GM18868 (cell line): ENCODE data around the gene SYT5.
"Not testable (repeated sequence)": the region's sequence is repeated elsewhere in the genome, so short reads cannot be mapped to it uniquely, and the experiment has no call there.

Experiments used
- ATAC-seq: cut with Tn5 transposase; IDR thresholded peaks from one replicate; pipeline ENCODE4 v1.9.1; 2021; ENCODE audit warnings: mild to moderate bottlenecking, moderate library complexity; ENCODE audit not compliant: unreplicated experiment

Gene SYT5

GRCh38 chr19:55208880-55209692 is 29.0 kb upstream of the SYT5 start, which contains the start of gene PTPRH:
Gene PTPRH, minus strand, starts transcription at chr19:55209501. Its CDS starts 68 bp downstream, at chr19:55209433.
- ATAC-seq: no peak

DNA sequence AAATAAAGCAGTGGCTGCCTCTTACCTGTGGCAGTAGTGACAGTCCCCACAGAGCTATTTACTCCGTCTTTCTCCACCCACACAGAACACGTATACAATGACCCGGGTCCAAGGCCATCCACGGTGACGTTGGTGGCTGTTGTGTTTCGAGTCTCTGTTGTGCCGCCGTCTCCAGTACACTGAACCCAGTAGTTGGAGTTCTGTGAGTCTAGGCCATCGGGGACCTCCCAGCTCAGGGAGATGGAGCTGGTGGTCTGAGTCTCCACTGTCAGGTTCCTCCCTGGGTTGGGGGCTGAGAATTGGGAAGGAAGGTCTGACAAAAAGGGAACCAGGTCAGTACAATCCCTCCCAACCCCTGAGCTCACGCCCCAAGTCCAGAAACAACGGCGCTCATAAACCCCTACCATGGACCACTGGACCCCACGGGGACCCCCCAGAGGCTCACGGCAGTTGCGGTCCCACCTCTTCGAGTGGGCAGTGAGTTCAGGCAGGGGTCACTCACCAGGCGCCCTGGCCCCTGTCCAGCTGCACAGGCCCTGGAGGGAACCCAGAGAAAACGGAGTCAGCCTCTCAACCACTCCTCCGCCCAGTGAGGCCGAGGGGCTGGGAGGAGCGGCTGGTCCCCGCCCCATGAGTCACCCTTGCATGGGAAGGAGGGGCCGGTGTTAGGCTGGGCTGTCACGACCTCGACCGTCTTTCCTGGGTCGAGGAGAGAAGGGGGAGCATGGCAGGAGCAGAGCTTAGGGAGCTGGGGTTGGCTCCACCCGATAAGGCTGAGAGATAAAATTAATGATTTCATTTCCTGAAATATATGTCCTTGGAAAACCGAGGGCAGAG is 26.8 kb upstream of the SYT5 start:
- ATAC-seq: no peak

DNA sequence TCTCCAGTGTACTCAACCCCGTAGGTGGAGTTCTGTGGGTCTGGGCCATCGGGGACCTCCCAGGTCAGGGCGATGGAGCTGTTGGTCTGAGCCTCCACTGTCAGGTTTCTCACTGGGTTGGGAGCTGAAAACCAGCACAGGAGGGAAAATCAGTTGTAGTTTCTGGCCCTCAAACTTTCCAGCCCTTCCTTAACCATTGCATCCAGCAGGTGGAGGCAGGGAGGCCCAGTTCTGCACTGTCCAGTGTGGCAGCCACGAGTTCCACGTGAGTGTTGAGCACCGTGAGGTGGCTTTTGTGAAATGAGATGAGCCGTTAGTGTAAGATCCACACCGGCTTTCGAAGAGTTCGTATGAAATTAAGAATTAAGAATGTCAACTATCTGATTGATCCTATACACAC is 22.1 kb upstream of the SYT5 start:
- not testable (repeated sequence) for ATAC-seq

DNA sequence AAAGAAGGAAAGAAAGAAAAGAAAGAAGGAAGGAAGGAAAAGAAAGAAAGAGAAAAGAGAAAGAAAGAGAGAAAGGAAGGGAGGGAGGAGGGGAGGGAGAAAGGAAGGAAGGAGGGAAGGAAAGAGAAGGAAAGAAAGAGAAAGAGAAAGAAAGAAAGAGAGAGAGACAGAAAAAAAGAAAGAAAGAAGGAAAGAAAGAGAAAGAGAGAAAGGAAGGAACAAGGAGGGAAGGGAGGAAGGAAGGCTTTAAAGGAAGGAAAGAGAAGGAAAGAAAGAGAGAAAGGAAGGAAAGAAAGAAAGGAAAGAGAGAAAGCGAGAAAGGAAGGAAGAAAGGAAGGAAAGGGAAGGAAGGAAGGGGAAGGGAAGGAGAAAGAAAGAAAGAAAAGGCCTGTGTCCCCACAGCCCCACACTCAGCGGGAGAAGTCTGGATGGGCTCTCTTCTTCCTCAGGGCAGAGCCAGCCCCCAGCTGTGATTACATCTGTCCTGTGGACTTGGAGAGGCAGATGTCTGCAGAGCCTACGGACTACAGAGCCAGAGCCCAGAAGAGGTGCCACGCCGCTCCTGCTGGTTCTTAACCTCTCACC is 19.6 kb upstream of the SYT5 start:
- ATAC-seq: no peak

- ATAC-seq: no peak
Measured at GRCh38 chr19:55198651-55199050, 18.6 kb upstream of the SYT5 start.

- ATAC-seq: no peak
Measured at GRCh38 chr19:55197528-55197927, 17.4 kb upstream of the SYT5 start.

- ATAC-seq: no peak
Measured at GRCh38 chr19:55196803-55197202, 16.7 kb upstream of the SYT5 start.

DNA sequence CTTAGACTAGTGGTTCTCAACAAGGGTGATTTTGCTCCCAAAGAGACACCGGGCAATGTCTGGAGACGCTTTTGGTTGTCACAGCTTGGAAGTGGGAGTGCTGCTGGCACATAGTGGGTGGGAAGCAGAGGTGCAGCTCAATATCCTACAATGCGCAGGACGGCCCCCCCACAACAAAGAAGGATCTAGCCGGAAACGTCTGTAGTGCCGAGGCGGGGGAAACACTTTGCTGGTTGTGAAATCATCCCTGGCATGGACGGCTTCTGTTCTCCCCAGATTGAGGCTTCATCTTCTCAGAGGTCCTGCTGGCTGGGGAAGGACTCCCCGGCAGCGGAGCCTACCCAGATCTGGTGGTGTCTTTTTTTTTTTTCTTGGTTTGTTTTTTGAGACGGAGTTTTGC is 13.4 kb upstream of the SYT5 start:
- no peak for ATAC-seq

DNA sequence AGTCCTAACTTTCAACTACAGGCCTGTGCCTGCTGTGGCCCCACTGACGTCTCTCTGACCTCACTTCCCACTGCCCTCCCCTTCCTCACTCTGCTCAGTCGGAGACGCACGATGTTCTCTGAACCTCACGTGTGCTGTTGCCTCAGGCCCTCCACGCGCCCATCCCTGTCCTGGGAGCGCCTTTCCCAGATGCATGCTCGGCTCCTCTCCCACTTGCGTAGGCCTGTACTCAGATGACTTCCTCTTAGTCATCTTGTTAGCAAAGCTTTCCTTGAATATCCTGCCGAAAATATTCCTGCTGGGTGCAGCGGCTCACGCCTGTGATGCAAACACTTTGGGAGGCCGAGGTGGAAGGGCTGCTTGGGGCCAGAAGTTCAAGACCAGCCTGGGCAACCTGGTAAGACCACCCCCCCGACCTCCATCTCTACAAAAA is 9.3 kb upstream of the SYT5 start:
- ATAC-seq: no peak

DNA sequence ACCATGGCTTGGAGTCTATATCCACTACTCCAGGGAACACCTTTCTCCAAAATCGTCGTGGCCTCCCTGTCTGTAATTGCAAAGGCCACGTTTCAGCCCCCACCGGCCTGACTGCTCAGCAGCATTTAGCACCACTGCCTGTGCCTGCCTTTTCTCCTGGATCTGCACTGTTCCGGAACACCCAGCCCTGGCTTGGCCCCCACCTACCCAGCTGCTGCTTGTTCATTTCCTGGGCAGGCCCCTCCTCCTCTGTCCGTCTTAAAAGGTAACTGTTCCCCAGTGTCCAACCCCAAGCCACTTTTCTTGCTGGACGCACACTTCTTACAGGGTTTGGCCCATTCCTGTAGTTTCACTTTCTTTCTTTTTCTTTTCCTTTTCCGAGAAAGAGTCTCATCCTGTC is 8.5 kb upstream of the SYT5 start:
- no peak for ATAC-seq

- ATAC-seq: no peak
Measured at GRCh38 chr19:55186080-55186479, 6.0 kb upstream of the SYT5 start.

GRCh38 chr19:55181740-55182139 is 1.7 kb upstream of the SYT5 start:
- no peak for ATAC-seq

DNA sequence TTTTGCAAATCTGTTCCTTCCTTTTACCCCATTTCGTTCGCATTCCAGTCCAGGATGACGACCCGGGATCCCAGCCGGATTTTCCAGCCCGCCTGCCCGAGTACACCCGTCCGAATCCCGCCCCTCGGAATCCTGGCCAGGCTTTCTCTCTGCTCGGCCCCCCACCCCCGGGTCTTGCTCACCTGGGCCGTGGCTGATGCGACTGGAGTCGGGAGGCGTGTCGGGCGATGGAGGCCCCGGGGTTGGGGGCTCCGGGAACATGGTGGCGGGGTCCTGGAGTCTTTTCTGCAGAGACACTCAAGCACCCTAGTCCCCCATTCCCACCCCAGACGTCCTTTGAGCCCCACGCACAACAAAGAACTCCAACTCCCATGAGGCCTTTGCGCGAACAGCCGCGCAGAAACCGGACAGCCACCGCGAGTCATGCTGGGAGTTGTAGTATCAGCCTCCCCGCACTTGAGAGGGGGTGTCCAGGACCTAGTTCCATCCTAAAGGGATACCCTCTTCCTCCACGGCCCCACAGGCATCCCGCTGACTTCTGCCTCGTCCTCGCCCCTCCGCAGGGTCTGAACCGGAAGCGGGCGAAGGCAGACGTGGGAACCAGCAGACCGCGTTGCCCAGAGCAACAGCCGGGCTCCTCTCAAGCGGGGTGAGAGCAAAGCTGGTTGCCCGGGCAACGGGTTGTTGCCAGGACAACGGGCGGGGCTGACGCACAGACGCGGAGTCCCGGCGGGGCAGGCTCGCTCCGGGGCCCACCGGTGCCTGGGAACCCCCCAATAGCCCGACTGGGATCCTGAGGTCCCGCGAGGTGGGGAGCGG is 1.1 kb downstream of the SYT5 start:
- ATAC-seq: peak; percentile 86

GRCh38 chr19:55176076-55176475 is 4.0 kb downstream of the SYT5 start:
- no peak for ATAC-seq

GRCh38 chr19:55175117-55175867 is 4.8 kb downstream of the SYT5 start:
- ATAC-seq: no peak

DNA sequence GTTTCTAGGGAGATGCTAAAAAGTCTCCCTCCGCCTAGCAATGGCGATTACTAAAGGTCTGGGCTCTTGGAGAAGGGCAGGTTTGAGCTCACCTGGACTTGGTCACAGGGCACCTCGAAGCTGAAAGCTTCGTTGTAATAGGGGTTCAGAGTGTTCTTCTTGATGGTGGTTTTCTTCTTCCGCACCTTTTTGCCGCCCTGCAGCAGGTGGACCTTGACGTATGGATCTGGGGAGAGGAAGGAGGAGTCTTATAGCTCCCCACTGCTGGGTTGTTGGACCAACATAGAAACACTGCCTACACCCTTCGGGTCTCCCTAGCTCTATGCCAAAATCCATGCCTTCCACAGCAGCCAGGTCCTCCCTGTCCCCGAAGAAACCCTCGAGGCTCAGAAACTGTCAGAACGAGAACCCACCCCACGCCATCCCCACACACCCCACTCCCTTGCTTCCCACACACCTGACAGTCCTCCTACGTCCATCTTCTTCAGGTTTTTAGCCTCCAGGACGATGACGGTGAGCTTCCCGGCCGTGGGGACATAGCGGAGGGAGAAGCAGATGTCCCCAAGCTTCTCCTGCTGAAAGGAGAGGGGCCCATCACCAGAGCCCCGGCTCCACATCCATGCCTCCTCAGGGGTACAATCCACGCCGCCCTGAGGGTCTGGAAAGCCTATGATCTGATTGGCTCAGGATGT is 5.5 kb downstream of the SYT5 start:
- ATAC-seq: no peak

DNA sequence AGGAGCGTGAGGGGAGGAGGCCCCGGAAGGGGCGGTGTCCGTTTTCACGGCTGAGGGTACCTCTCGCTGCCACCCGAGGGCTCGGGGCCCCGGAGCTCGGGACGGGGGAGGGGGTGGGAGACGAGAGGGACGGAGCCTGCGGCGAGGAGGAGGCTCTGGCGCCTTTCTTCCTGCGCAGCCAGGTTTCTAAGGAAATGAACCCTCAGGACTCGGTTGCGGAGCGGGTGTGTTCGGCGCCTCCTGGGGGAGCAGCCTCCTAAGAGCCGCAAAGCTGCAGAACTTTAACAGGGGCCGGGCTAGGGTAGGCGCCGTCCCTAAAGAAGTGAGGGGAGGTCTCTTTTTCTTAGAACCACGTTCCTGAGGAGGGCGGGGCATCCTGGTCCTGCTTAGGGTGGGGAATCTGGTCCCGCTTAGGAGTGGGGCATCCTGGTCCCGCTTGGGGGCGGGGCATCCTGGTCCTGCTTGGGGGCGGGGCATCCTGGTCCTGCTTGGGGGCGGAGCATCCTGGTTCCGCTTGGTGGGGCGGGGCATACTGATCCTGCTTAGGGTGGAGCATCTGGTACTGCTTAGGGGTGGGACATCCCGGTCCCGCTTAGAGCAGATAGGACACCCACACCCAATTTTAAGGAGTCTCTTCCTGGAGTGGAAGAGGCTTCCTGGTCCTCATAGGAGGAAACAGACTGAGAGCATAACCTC is 6.2 kb downstream of the SYT5 start:
- no peak for ATAC-seq

- ATAC-seq: no peak
Measured at GRCh38 chr19:55173186-55173713, 6.8 kb downstream of the SYT5 start.

GRCh38 chr19:55172741-55173140 is 7.3 kb downstream of the SYT5 start:
- ATAC-seq: no peak
